A549 (cell line): ENCODE results near the gene RNPS1.

ENCODE experiments used
- BHLHE40 ChIP-seq: IDR thresholded peaks from 2 replicates; pipeline ENCODE4 v1.6.1; 2012; ENCODE audit warnings: low read depth, low read length, inconsistent platforms
- CHD4 ChIP-seq: fragments of 200-600 bp; sonication (generic); IDR thresholded peaks from 2 replicates; pipeline ENCODE4 v1.6.1; 2016; ENCODE audit warnings: antibody characterized with exemption, mild to moderate bottlenecking, borderline replicate concordance
- EP300 ChIP-seq, 2 experiments: fragments of >200 bp; sonication (Bioruptor Twin); formaldehyde crosslinking; IDR thresholded peaks; 2 replicates in 1 of 2; 3 replicates in 1 of 2; pipeline ENCODE4 v1.6.1; 2016 to 2017
- ESRRA ChIP-seq: fragments of 150-350 bp; IDR thresholded peaks from 2 replicates; pipeline ENCODE4 v1.6.1; 2014; ENCODE audit warnings: mild to moderate bottlenecking, low read length, borderline replicate concordance
- HDAC2 ChIP-seq: fragments of 200-600 bp; sonication (generic); IDR thresholded peaks from 2 replicates; pipeline ENCODE4 v1.6.1; 2016
- KDM5A ChIP-seq: fragments of 200-600 bp; sonication (generic); IDR thresholded peaks from 2 replicates; pipeline ENCODE4 v1.6.1; 2016; ENCODE audit warnings: antibody characterized with exemption, mild to moderate bottlenecking
- MAX ChIP-seq: IDR thresholded peaks from 2 replicates; pipeline ENCODE4 v1.6.1; 2012
- MYC ChIP-seq: IDR thresholded peaks from 2 replicates; pipeline ENCODE4 v1.6.1; 2012; ENCODE audit warnings: mild to moderate bottlenecking, inconsistent platforms, low read length, improper control_type of control experiment, borderline replicate concordance
- POLR2A ChIP-seq: IDR thresholded peaks from 2 replicates; pipeline ENCODE4 v1.6.1; 2012; ENCODE audit warnings: mild to moderate bottlenecking, low read length
- ZC3H11A ChIP-seq: fragments of 450-650 bp; IDR thresholded peaks from 2 replicates; pipeline ENCODE4 v1.6.1; 2014; ENCODE audit warnings: antibody characterized with exemption, mild to moderate bottlenecking
- ZNF302 ChIP-seq: fragments of 250-450 bp; sonication (Bioruptor Pico); IDR thresholded peaks from 2 replicates; pipeline ENCODE4 v1.9.0; 2021; ENCODE audit warnings: inconsistent platforms, mild to moderate bottlenecking, moderate library complexity
- TF ChIP-seq, protein P1 (sequence below): fragments of >200 bp; sonication (Bioruptor Twin); formaldehyde crosslinking; IDR thresholded peaks from 3 replicates; pipeline ENCODE4 v1.5.1; 2016
- TF ChIP-seq, protein P2 (sequence below): fragments of 450-650 bp; IDR thresholded peaks from 2 replicates; pipeline ENCODE4 v1.6.1; 2014; ENCODE audit warnings: antibody characterized with exemption

GRCh38 chr16:2252806-2253148, 15.1 kb downstream of the RNPS1 start:
- TF ChIP-seq ZC3H11A (no peak), CHD4 (no peak), MAX (no peak), ZNF302 (CRISPR knock-in tag) (no peak), POLR2A (no peak), EP300 (IDR thresholded peaks at IDR 0.05) (no peak), BHLHE40 (no peak), HDAC2 (no peak), KDM5A (no peak), MYC (no peak), ESRRA (no peak)
- TF ChIP-seq, protein P1, sequence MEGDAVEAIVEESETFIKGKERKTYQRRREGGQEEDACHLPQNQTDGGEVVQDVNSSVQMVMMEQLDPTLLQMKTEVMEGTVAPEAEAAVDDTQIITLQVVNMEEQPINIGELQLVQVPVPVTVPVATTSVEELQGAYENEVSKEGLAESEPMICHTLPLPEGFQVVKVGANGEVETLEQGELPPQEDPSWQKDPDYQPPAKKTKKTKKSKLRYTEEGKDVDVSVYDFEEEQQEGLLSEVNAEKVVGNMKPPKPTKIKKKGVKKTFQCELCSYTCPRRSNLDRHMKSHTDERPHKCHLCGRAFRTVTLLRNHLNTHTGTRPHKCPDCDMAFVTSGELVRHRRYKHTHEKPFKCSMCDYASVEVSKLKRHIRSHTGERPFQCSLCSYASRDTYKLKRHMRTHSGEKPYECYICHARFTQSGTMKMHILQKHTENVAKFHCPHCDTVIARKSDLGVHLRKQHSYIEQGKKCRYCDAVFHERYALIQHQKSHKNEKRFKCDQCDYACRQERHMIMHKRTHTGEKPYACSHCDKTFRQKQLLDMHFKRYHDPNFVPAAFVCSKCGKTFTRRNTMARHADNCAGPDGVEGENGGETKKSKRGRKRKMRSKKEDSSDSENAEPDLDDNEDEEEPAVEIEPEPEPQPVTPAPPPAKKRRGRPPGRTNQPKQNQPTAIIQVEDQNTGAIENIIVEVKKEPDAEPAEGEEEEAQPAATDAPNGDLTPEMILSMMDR: no peak
- TF ChIP-seq, protein P2, sequence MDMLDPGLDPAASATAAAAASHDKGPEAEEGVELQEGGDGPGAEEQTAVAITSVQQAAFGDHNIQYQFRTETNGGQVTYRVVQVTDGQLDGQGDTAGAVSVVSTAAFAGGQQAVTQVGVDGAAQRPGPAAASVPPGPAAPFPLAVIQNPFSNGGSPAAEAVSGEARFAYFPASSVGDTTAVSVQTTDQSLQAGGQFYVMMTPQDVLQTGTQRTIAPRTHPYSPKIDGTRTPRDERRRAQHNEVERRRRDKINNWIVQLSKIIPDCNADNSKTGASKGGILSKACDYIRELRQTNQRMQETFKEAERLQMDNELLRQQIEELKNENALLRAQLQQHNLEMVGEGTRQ: no peak
